Brain microvascular endothelial cell (primary cell): ENCODE measurements around the gene COL16A1.

ENCODE experiments used
- DNase-seq: peaks from one replicate; pipeline ENCODE4 v3.0.0-alpha.2; 2020
- H3K27ac ChIP-seq: fragments of 250-450 bp; sonication (Bioruptor Pico); 2 replicates; pipeline ENCODE4 v1.5.1; 2020; ENCODE audit warnings: mild to moderate bottlenecking, moderate library complexity
- H3K27me3 ChIP-seq: fragments of 250-450 bp; sonication (Bioruptor Pico); replicated peaks from 2 replicates; pipeline ENCODE4 v1.5.1; 2020; ENCODE audit warnings: mild to moderate bottlenecking
- H3K36me3 ChIP-seq: fragments of 250-450 bp; sonication (Bioruptor Pico); replicated peaks from 2 replicates; pipeline ENCODE4 v1.5.1; 2020; ENCODE audit warnings: mild to moderate bottlenecking
- H3K4me3 ChIP-seq: 2 replicates; pipeline ENCODE4 v1.5.1; 2011; ENCODE audit warnings: low read depth, mild to moderate bottlenecking, control low read depth, low read length, moderate library complexity
- in situ Hi-C: cut with HindIII; loops from 2 replicates; pipeline ENCODE4 v1.10.0; 2017; ENCODE audit warnings: low sequenced_read_pairs, low pct_ligation_motif_present
- TF ChIP-seq, protein P1 (sequence below): IDR thresholded peaks from 2 replicates; pipeline ENCODE4 v1.5.1; 2011; ENCODE audit warnings: low read depth, mild to moderate bottlenecking, moderate library complexity, low read length, control low read depth, inconsistent platforms; ENCODE audit errors: missing control alignments

The COL16A1 gene

DNA sequence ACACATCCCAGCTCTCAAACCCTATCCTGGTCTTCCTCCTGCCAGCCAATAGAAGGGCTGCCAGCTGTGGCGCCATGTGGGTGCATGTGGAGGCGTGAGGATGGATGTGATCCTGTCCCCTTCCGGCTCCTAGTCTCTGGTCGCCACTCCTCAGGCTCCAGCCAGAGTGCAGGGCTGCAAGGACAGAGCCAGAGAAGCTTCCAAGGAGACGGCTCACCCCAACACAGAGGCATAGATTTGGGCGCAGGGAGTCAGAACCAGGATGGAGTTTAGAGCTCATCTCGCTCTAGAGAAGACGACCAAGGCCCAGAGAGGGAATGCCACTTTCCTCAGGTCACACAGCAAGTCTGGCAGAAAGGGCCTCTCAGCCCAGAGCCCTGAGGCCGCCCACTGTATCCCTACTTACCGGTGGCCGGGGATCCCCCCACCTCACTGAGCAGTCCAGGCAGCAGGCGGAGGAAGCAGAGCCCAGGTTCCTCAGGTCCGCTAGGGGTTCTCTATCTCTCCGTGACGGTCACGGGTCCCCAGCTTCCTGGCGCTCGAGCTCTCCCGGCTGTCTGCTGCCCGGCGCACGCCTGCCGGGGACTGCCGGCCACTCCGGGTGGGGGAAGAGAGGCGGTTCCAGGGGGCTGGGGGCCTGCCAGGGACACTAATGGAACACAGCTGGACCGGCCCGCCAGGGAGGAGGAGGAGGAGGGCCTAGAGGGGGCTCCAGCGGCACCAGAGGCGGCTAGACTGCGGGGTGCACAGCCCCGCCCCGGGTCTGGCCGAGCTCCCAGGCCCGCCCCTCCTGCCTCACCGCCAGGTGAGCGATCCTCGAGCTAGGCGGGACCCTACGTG, at the start of gene COL16A1:
Gene COL16A1, minus strand, starts transcription at position 587 of the 840 bp plus-strand sequence. CDS start 1,824 bp downstream, outside the sequence.
- in situ Hi-C loops: no loop called here
- peak within 1 kb of the TSS; percentile 55 for H3K4me3 ChIP-seq
- DNase-seq: no peak

DNA sequence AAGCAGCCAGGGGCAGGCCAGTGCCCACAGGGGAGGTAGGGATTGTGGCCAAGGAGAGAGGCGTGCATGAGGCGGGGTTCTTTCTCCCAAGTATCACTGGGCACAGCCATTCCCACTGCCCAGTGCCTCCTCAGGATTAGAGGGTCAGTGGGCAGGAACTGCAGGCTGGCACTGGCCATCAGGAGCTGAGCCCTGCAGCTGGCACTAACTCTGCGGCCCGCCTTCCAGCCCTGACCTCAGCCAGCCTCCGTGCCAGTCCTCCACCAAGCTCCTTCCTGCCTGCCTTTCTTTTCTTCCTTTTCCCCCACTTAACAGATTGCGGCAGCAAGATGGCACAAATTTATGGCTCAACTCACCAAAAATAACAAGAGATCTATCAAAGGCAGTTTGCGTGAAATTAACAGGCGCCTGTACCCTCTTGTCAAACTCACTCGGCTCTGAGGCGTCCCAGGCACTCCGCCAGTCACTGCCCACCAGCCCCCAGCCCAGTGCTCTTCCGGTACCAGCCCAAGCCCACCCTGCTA, 49.2 kb upstream of the COL16A1 start:
- in situ Hi-C loops: no loop called here
- TF ChIP-seq, protein P1, sequence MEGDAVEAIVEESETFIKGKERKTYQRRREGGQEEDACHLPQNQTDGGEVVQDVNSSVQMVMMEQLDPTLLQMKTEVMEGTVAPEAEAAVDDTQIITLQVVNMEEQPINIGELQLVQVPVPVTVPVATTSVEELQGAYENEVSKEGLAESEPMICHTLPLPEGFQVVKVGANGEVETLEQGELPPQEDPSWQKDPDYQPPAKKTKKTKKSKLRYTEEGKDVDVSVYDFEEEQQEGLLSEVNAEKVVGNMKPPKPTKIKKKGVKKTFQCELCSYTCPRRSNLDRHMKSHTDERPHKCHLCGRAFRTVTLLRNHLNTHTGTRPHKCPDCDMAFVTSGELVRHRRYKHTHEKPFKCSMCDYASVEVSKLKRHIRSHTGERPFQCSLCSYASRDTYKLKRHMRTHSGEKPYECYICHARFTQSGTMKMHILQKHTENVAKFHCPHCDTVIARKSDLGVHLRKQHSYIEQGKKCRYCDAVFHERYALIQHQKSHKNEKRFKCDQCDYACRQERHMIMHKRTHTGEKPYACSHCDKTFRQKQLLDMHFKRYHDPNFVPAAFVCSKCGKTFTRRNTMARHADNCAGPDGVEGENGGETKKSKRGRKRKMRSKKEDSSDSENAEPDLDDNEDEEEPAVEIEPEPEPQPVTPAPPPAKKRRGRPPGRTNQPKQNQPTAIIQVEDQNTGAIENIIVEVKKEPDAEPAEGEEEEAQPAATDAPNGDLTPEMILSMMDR: no peak
- Histone ChIP-seq H3K27ac (no peak overlapping the region), H3K4me3 (no peak overlapping the region), H3K36me3 (no peaks in the 10 kb centered on the region), H3K27me3 (no peaks in the 10 kb centered on the region)
- no peak for DNase-seq

More for the DNA sequence above, at the start of gene COL16A1:
- Histone ChIP-seq H3K27me3 (no peaks in the 10 kb centered on the region), H3K36me3 (no peaks in the 10 kb centered on the region), H3K27ac (peak within 1 kb of the TSS; percentile 61)
- TF ChIP-seq, protein P1: no peak

DNA sequence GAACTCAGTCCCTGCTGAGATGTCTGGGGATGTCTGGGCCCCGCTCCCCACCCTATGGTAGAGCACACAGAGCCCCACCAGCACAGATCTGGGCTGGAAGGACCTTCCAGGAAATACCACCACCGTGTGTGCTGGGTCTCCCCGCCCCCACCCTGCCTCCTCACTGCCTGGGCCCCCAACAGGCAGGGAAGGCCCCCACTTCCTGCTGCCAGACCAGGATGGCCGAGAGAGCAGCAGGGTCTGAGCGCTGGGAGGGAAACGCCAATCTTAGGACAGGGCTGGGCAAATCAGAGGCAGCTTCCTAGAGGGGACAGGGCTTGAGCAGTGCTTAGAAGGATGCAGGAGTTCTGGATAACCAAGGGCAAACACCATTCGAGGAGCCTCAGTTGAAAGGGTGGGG, 48.4 kb upstream of the COL16A1 start:
- in situ Hi-C loops: no loop called here
- DNase-seq: no peak
- TF ChIP-seq, protein P1: no peak
- no peaks in the 10 kb centered on the region for H3K27me3 ChIP-seq
- H3K27ac ChIP-seq: no peak overlapping the region
- H3K36me3 ChIP-seq: no peaks in the 10 kb centered on the region
- no peak overlapping the region for H3K4me3 ChIP-seq

DNA sequence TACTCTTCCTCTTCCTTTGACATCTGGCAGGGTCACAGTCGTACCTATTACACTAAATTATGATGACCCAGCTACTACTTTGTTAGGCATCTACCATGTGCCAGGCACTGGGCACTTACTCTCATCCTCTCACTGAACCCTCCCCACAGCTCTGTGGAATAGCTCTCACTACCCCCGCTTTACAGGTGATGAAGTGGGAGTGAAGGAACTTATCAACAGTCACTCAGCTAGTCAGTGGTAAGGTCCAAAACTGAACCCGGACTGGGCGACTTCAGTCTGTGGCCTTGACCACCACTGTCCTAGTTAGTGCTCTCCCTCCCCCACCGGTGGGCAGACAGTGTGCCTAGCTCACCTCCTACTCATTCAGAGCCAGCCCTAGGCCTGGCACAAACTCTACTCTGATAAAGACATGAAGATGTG, 48.0 kb upstream of the COL16A1 start:
- H3K27me3 ChIP-seq: no peaks in the 10 kb centered on the region
- in situ Hi-C loops: no loop called here
- no peak overlapping the region for H3K27ac ChIP-seq
- TF ChIP-seq, protein P1: no peak
- no peaks in the 10 kb centered on the region for H3K36me3 ChIP-seq
- DNase-seq: no peak
- no peak overlapping the region for H3K4me3 ChIP-seq

DNA sequence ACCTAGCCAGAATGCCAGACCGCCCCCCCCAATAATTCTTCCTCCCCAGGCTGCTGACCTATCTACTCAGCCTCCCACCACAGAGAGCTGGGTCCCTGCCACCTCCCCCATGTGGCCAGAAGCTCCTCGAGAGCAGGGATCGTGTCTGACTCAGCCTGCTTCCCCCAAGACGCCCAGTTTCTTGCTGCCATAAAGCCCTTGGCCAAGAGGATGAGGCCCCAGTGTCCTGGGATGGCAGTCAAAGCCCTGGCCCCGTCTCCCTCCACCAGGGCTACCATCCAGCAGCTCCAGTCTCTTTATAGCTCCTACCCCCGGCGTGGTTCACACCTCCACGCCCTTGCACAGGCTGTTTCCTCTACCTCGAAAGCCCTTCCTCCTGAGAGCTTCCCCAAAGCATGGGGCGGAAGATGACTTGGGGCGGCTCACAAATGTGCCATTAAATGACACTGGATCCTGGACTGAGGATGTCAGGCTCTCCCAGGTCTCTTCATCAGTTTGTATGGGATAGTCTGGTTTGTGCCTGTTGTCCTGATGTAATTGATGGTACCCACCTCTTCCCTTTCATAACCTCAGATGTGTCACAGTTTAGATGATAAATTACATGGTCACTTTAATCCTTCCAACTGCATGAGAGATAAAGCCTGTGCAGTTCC, 47.2 kb upstream of the COL16A1 start:
- TF ChIP-seq, protein P1: no peak
- H3K27ac ChIP-seq: no peak overlapping the region
- peak; percentile 44 for DNase-seq
- no peaks in the 10 kb centered on the region for H3K27me3 ChIP-seq
- in situ Hi-C loops: no loop called here
- no peak overlapping the region for H3K4me3 ChIP-seq
- no peaks in the 10 kb centered on the region for H3K36me3 ChIP-seq
